Kidney epithelial cell (primary cell): Measurements from ENCODE around the gene NDUFAF2. TPM values are rescaled to one million over a fixed set of nuclear protein-coding genes. Genes with fewer than 3 reads are reported as not detected.

Experiments
- DNase-seq: peaks from one replicate; pipeline ENCODE4 v3.0.0-alpha.2; 2010; ENCODE audit warnings: low read depth
- H3K27me3 ChIP-seq: 2 replicates; pipeline ENCODE4 v1.6.0; 2011; ENCODE audit warnings: low read length; ENCODE audit not compliant: control insufficient read depth, insufficient read depth
- H3K36me3 ChIP-seq: 2 replicates; pipeline ENCODE4 v1.5.1; 2011; ENCODE audit warnings: low read length; ENCODE audit not compliant: control insufficient read depth, insufficient read depth
- H3K4me3 ChIP-seq: 2 replicates; pipeline ENCODE4 v1.5.1; 2011; ENCODE audit warnings: low read depth, mild to moderate bottlenecking, control low read depth, low read length
- total RNA-seq: library from RNA; depleted of rRNA; stranded (reverse); fragments of >200 nt; gene quantifications from 2 replicates; pipeline ENCODE4 v1.2.3, GENCODE V29; 2015
- TF ChIP-seq, protein P1 (sequence below): IDR thresholded peaks from 2 replicates; pipeline ENCODE4 v1.5.1; 2011; ENCODE audit warnings: mild to moderate bottlenecking, moderate library complexity, low read length, control low read depth, inconsistent platforms; ENCODE audit not compliant: insufficient read depth, poor library complexity, severe bottlenecking

Gene NDUFAF2
- total RNA-seq, 1 donor from 2014 or later = 49.0 TPM

GRCh38 chr5:61002611-61003355, 57.8 kb downstream of the NDUFAF2 start:
- TF ChIP-seq, protein P1, sequence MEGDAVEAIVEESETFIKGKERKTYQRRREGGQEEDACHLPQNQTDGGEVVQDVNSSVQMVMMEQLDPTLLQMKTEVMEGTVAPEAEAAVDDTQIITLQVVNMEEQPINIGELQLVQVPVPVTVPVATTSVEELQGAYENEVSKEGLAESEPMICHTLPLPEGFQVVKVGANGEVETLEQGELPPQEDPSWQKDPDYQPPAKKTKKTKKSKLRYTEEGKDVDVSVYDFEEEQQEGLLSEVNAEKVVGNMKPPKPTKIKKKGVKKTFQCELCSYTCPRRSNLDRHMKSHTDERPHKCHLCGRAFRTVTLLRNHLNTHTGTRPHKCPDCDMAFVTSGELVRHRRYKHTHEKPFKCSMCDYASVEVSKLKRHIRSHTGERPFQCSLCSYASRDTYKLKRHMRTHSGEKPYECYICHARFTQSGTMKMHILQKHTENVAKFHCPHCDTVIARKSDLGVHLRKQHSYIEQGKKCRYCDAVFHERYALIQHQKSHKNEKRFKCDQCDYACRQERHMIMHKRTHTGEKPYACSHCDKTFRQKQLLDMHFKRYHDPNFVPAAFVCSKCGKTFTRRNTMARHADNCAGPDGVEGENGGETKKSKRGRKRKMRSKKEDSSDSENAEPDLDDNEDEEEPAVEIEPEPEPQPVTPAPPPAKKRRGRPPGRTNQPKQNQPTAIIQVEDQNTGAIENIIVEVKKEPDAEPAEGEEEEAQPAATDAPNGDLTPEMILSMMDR = no peak
- Histone ChIP-seq H3K36me3 (no peaks in the 10 kb centered on the region), H3K27me3 (no peaks in the 10 kb centered on the region), H3K4me3 (no peak overlapping the region)
- DNase-seq = no peak

GRCh38 chr5:61004448-61004847, 59.4 kb downstream of the NDUFAF2 start:
- H3K4me3 ChIP-seq = no peak overlapping the region
- H3K27me3 ChIP-seq = no peaks in the 10 kb centered on the region
- H3K36me3 ChIP-seq = no peaks in the 10 kb centered on the region
- no peak for DNase-seq
- TF ChIP-seq, protein P1 = no peak

- TF ChIP-seq, protein P1 = no peak
- Histone ChIP-seq H3K36me3 (no peaks in the 10 kb centered on the region), H3K4me3 (no peak overlapping the region), H3K27me3 (no peaks in the 10 kb centered on the region)
- no peak for DNase-seq
These were observed 64.9 kb downstream of the NDUFAF2 start for GRCh38 chr5:61009907-61010306.

DNA sequence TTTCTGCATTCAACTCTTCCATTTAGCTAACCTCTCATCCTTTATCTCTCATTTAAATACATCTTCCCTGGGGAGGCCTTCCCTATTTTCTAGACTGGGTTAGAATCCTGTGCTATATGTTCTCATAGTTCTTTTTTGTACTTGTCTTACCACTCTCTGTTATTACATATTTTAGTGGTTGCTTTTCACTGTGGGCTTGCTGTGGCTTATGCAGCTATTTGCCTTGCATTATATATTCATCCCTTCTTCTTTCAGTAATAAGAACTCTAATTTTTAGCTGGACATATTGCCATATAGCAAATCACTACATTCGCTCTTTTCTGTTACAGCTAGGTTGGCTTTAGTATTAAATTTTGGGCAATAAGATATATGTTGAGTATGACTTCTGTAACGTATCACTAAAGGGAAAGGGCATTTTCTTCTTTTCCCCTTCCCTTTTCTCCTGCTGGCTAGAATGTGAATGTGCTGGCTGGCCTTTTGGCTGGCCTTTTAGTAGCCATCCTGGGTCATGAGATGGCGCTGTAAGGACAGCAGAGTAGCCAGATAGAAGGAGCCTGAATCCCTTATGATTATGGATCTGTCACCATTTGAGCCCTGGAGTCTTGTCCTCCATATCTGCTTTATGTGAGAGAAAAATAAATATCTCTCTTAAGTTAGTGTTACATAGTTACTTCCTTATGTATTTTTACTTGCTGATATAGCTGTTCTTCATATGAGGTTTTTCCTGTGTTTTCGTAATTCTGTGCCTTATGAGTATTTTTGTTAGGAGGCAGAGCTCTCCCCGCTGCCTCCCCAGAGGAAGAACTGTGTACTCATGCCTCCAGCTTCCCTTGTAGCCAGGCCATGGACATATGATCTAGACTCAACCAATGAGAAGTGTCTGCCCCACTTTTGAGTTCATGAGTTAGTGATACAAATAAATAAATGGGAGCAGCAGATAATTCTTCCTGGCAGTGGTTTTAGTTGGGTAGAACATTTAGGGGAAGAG, 65.8 kb downstream of the NDUFAF2 start:
- DNase-seq = no peak
- TF ChIP-seq, protein P1 = peak; percentile 6

DNA sequence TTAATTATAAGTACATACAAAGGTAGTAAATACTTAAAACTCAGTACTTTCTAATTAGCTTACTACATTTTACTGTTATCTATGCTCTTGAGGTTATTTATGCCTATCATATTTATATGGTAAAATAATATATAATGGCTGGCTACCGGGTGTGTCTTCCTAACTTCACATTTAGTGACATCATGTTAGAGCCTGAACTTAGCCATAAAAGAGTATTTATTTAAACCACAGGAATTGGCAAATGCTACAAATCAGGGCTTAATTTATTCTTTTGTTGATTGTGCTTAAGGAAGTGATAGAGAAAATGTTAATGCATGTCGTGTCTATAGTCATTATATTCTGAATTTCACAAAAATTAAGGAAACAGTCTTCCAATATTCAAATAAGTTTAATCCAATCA, 73.1 kb downstream of the NDUFAF2 start:
- no peak overlapping the region for H3K4me3 ChIP-seq
- no peaks in the 10 kb centered on the region for H3K36me3 ChIP-seq
- TF ChIP-seq, protein P1 = no peak
- DNase-seq = no peak
- no peaks in the 10 kb centered on the region for H3K27me3 ChIP-seq

More for the DNA sequence above, 65.8 kb downstream of the NDUFAF2 start:
- Histone ChIP-seq H3K4me3 (no peak overlapping the region), H3K27me3 (no peaks in the 10 kb centered on the region), H3K36me3 (no peaks in the 10 kb centered on the region)
